DMS53 treated with DMSO at 0.1 percent for 48 hours (cell line): ENCODE data around the gene LMX1B.
"Not testable (repeated sequence)": the region's sequence is repeated elsewhere in the genome, so short reads cannot be mapped to it uniquely, and the experiment has no call there.

ENCODE experiments used
- DNase-seq: peaks from one replicate; lab custom pipeline; 2025; ENCODE audit not compliant: unreplicated experiment; lab: John Stamatoyannopoulos, UW

The LMX1B gene

DNA sequence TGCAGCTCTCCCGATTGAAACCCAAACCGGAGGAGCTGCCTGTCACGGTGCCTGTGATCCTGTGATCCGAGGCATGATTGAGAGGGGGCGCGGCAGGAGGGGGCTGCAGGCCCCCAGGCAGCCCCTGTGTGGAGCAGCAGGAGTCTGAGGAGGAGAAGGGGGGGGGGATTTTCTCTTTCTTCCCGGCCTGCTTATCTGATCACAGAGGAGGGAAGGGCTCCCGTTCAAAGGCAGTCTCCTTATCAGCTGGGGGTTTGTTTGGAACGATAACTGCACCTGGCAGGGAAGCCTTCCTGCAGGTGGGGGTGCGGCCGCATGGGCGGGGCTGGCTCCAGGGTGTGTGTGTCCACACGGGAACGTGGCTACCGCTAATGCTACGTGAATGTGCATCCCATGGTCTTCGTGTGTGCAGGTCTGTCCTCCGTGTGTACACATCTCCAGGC, 38.4 kb downstream of the LMX1B start:
- no peak for DNase-seq

DNA sequence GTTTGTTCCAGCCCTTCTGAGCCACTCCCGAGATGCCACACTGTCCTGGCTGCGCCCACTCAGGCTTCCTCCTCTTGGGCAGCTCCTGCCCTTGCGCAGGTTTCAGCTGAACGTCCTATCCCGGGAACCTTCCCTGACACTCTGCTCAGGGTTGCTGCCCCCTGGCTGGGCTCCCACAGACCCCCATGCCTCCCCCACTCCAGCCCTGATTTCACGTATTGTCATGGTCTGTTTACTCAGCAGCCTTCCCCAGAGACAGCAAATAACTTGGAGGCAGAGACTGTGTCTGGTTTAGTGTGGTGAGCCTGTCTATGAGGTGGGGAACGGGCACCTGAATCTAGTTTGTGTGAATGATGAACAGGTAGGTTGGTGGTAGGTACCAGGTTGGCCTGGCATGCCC, 40.4 kb downstream of the LMX1B start:
- DNase-seq: no peak

DNA sequence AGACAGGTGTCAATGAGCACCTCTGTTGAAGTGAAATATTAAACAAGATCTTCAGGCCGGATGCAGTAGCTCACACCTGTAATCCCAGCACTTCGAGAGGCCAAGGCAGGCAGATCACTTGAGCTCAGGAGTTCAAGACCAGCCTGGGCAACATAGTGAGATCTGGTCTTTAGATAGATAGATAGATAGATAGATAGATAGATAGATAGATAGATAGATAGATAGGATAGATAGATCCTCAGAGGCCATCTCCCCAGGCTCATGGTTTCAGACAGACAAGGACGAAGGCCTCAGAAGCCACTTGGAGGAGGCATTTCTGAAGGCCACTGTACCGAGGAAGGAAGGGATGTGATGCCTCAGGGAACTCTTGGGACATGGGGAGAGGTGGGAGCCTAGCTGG, 42.5 kb downstream of the LMX1B start:
- not testable (repeated sequence) for DNase-seq

DNA sequence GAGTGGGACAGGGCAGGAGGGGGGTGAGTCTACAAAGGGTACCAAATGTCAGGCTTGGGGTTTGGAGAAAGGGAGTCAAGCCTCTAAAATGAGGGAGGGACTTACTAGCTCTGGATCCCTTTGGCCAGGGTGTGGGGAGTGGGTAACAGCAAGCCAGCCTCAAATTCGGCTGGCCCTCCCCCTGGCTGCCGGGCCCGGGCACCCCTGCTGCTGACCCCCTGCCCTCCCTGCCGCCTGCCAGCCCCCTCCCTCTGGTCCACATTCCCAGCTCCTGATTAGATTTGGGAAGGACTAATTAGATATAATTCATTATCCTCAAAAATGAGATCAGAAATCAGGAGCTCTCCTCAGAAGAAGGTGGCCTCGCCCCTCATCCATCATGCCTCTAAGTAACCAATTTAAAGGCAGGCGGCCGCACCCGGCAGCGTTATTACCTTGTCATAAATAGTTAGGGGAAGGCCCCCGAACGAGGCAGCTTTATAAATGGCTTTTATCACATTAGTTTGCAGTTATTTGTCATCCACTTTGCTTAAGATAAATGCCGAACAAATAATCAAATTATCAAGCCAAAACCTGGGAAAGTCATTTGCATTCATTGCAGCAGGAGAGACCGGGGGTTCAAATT, 44.6 kb downstream of the LMX1B start:
- DNase-seq: no peak

DNA sequence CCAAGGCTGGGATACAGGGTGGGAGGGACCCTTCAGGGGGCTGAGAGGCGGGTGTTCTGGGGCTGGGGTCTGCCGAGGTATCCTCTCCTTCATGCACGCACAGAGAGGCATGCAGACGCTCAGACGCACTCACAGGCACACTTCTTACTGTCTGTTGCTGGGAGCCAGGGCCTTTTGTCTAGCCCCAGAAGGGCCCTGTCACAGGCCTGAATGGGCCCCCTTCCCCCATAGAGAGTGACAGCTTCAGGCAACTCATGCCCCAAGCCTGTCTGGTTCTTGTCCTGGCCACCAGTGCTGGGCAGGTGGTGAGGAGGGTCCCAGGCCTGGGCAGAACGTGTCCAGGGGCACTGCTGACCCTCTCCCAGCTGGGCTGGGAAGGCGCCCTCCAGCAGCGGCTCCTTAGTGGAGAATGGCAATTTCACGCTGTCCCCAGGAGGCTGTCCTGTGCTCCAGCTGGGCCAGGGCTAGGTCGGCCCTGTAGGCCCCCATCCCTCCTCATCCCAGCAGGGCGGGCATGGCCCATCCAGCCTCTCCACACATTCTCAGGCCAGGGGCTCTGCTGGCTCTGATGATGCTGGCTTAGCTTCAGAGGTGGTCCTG, 45.3 kb downstream of the LMX1B start:
- no peak for DNase-seq

DNA sequence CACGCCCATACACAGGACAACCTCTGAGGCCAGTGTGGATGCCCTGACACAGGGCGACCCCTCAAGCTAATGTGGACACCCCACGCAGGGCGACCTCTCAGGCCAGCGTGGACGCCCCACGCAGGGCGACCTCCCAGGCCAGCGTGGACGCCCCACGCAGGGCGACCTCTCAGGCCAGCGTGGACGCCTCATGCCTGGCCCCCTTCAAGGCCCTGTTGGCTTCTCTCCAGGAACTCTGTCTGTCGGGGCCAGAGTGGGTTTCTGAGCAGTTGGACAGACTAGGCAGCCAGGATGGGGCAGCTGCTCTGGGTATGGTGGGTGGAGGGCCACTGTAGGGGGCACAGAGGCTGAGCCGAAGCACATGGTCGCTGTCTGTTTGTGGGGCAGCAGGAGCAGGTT, 47.4 kb downstream of the LMX1B start:
- no peak for DNase-seq

DNA sequence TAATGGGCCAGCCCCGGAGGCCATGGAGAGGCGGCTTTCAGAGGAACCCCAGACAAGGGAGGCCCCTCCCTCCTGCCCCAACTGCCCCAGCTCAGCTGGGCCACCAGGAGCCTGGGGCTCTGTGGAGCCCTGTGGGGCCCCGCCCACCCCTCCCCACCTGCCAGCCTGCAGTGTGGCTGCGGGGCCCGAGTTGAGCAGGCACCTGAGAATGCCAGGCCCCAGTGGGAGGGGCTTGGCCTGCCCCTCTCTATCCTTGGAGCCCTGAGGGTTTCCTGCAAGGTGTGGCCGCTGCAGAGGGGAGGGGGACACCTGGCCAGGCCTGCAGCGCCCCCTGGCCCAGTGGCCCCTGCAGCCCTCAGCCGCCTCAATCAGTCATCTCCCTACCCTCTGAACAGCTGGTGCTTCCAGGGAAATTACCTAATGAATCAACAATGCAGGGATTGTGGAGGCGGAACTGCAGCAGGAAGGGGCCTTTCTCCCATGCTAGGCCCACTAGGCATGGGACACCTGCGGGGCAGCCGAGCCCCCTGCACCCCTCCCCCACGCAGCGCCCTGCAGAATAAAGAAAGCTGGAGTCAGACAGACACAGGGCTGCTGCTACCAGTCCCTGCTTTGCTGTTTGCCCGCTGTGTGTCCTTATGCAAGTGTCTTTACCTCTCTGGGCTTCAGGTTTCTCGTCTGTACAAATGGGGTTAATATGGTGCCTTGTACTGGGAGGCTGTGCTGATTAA, 48.0 kb downstream of the LMX1B start:
- DNase-seq: no peak

DNA sequence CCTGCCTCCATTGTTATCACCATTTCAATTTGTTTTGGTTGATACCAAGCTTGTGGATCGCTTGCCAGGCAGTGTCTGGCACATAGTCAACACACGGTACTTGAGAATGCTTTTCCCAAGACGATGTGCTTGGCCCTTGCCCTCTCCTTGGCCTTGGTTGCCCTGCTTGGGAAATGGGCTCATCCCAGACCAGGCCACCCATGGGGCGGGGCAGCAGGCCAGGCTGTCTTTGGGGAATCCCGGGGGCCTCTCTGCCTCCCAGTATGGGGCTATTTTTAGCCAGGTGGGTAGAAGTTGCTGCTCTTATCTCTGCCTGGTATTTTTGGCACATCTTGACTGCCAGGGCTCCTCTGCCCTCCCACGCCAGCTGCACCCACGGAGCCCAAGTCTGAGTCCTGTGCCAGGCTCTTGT, 49.9 kb downstream of the LMX1B start:
- DNase-seq: no peak

DNA sequence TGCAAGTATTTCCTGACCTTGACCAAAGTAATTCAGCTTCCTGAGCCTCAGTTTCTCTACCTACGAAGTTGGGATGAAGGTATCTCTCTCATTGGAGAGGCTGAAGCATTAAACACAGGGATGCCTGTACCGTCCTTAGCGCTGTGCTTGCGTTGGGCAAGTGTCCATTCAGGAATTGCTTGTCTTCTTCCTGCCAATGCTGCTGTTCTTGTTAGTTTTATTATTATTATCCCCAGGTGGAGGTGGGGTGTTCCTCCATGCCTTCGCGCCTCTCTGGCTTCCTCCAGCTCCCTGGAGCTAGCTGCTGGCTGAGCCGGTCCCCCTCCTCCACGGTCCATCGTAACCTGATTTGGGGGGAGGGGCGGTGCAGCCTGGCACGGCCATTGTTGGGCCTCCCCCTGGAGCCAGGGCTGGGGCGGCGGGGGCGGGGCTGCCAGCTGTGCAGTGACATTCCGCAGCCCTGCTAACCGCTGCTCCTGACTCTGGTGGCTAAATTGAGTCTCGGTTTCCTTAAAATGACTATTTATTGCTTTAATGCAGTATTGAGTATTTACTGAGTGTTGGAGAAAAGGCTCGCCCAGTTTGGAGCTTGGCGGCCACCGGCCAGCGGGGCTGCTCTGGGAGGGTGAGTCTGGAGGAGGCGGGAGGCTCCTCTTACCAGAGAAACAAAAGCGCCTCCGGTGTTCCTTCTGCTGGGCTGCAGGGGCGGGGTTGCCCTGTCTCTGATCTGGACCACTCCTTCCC, 51.3 kb downstream of the LMX1B start:
- DNase-seq: no peak

DNA sequence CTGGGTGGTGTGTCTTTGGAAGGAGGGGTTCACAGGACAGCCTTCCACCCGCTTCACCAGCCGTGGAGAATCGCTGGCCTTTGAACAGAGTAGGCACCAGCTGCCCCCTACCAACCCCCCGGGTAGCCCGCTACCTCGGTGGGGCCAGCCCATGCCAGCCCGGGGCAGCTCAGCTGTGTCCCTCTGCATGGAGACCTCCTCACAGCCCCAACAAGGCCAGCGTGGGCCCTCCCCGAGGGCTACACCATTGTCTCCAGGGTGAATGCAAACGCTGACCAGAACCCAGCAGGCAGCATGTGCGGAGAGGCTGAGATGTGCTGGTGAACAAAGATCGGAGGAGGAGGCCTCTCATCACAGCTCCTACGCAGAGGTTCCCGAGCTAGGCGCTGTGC, 51.9 kb downstream of the LMX1B start:
- DNase-seq: no peak

DNA sequence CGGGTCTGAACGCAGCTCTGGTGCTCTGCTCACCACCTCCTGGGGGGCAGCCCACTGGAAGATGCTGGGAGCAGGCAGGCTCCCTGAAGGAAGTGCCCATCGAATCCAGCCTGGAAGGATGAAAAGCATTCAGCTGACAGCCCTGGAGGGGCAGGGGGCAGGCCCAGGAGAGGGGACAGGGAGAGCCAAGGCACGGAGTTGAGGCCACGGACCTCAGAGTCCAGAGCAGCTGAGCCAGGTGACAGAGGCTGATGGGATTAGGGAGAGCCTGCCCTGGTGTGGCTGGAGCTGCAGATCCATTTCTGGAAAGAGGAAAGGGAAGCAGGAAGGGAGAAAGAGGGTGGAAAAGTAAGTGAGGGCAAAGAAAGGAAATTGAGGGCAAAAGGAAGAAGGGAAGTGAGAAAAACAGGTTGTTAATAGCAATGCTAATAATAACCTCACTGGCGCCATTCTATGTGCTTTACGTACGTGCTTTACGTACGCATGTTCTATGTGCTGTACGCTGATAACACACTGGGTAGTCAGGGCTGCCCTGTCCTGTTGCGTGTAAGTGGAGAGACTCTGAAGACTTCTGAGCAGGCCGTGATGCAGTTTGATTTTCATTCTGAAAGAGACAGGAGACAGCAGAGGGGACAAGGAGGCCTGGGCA, 52.6 kb downstream of the LMX1B start:
- no peak for DNase-seq

DNA sequence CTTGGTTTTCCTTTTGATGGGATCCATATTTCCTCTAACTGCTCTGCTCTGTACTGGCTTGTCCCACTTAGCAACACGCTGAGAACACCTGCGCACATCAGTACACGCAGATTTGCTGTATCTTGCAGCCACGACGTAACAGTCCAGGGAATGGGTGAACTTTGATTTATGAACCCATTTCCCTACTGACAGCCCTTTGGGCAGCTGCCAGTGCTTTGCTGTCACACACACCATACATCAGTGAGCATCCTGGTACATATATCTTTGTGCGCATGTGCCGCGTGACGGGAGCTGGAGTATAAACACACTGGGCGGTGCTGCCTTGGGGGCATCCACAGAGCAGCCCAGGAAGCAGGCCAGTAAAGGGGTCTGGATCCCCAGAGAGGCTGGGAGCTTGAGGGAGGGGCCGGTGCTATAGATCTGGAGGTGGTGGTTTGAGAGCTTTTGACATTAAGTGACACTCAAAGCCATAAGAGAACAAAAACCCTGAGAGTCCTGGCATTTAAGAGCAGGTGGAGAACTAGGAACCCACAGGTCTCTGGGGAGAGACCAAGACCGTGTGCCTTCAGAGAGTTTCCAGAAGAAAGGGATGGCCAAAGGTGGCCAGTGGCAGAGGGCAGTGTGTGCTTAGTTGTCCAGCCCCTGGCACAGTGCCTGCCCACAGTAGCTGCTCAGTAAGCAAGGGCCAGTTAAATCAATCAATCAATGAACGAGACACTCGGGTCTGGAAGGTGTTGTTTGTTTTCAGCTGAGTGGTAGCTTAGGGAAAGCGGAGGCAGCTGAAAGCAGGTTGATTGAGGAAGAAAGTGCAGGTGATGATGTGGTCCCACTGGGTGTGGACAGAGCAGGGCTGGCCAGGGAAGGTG, 53.7 kb downstream of the LMX1B start:
- peak; percentile 15 for DNase-seq

DNA sequence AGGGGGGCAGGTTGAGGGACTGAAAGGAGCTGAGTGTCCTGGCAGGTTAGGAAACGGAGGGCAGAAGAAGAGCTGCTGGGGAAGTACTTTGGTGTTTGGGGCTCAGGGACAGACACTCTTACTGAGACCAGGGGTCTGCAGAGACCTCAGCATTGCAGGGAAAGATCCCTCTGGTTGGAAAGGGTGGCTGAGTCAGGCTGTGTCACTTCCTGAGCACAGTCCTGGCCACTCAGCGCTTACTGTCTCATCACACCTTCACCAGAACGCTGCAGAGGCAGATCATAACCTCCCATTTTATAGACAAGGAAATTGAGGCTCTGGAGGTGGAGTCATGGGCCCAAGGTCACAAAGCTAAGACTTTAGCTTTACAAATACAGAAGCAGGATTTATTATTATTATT, 54.3 kb downstream of the LMX1B start:
- DNase-seq: no peak

DNA sequence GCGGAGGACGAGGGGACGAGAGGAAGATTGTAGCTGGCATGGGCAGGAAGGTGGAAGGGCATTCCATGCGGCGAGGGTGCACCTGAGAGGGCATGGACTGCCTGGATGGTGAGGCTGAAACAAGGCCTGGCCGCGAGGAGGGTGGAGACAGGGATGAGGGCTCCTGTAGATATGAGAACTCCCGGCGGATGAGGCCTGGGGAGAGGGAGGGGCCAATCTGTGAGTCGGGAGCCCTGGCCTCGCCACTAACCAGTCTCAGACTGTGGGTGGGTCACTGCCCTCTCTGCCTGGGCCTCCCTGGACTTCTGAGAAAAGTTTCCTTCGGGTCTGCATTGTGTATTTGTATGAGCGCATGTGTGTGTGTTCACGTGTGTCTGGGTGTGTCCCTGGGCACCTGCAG, 55.4 kb downstream of the LMX1B start:
- DNase-seq: no peak

DNA sequence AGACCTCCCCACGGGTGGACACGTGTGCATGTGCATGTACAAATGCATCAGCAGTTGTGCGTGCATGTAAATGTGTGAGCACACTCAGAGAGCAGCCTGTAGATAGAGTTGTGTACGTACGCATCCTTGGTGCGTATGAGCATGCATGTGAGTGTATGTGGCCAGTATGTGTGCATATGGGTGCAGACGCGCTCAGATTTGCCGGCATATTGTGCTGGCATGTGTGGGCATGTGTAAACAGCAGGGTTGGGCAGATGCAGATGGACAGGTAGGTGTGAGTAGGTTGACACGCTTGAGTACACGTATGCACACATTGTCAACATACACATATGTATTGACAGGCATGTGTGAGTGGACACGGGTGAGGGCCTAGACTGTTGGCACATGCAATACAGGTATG, 56.5 kb downstream of the LMX1B start:
- no peak for DNase-seq

DNA sequence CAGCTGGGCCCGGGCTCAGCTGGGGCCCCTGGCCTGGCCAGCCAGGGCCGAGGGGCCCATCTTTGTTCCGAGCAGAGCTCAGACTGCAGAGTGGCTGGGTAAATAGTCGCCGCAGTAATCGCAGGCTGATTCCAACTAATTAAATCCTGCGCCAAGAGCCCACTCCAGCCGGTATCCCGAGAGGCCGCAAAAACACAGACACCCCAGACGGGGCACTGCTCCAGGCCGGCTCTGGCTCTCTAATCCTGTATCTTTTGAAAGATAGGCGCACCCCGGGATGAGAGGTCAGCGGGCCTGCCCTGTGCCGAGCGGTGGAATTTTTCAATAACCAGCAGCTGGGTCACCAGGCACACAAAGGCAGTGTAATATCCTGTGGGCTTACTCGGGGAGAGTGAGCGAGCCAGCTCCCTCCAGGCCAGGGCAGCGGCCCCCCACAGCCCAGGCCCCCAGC, 57.7 kb downstream of the LMX1B start:
- DNase-seq: no peak

DNA sequence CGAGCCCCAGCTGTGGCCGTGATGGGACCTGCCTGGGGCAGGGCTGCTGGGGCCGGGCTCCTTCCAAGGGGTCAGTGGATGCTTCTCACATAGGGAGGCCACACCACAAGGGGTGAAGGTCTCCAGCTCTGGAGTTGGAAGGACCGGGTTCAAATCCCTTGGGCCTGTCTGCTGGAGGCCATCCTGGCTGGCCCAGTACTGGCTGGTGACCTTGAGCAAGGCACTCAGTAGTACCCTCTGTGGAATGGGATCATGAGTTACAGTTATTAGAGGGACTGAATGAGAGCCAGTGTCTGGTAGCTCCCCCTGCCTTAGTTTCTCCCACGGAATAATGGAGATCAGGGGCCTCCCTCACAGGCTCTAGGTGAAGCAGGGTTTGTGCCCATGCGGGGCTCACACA, 58.3 kb downstream of the LMX1B start:
- no peak for DNase-seq

DNA sequence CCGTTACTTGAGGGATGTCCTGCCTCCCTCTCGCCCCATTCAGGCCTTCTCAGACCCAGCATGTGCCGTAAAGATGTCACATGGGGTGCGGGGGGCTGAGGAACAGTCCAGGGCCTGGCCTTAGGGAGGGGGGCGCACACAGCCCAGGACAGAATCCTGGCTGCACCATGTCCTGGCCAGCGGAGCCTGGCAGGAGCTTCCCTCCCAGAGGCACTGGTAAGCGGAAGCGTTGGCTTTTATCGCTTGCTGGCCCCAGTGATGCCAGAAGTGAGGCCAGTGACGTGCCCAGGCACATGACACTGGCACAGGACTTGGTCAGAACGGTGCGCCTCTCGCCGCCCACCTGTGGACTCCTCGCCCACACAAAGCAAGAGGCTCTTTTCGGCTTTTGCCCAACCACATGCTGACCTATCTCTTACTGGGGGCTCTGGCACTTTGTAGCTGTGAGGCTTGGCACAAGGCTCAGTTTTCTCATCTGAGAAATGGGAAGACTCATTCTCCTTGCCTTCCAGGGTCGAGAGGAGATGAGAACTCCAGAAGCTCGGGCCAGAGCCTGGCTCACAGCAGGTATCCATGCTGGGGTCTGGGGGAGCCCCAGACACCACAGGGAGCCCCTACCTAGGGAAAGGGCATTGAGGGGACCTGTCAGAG, 59.0 kb downstream of the LMX1B start:
- DNase-seq: no peak

DNA sequence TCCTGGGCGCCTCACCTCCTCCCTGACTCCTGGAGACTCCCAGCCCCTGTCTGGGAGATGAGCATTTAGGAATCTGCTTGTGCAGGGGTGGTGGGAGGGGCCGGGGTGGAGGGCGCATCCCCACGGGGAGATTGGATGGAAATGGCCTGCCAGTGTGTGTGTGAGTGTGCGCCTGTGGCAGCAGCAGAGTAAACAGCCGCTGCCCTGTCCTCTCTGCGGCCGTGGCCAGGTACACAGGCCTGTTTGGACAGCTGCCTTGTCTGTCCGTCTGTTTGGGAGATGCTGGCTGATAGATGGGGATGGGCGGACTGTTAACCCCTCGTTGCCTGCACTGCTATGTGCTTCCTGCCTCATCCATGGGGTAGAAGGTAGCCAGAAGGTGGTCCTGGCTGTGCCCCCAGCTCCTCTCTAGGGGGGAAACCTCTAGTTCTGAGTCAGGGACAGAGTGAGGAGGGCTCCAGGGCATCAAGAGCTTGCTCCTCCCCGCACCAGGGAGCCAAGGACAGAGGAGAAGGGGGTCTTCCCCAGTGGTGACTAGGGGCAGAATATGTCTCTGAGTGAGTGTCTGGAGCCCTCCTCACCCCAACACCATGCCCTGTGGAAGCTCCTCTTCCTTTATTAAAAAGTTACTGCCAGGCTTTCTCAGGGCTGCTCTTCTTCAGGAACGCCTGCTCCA, 60.1 kb downstream of the LMX1B start:
- peak; percentile 79 for DNase-seq
